Measurements from ENCODE around the gene UBE3C.
A peak's percentile ranks its signal among the peaks of the same experiment; 100 is the strongest.
"Not testable (repeated sequence)": the region's sequence is repeated elsewhere in the genome, so short reads cannot be mapped to it uniquely, and the experiment has no call there.

Gene UBE3C

DNA sequence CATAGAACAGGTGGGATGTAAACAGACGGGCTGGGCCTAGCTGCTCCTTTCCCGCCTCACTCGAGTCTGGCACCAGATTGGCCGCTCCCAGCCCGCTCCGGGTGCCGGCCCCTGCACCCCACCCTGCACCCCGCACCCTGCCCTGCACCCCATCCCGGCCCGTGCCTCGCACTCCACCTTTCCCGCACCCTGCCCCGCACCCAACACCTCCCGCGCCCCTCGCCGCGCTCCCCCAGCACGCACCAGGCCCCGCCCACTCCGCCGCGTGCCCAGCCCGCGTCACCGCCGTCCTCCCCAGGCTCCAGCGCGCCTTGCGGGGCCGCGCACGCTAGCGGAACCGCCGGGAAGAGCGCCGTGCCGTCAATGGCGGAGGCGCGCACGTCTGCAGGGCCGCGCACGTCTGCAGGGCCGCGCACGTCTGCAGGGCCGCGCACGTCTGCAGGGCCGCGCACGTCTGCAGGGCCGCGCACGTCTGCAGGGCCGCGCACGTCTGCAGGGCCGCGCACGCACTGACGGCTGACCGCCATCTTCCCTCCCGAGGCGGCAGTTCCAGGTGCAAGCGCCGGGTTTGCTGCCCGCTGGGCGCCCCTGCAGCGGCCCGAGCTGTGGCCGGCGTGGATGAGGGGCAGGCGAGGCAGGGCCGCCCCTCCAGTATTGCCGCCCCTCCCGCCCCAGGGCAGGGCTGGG lies at the start of gene UBE3C:
Gene UBE3C, plus strand, starts transcription at position 503 of the 687 bp plus-strand sequence. CDS start 347 bp downstream, outside the sequence.
- Histone ChIP-seq H3K36me3 (ENCODE audit: control insufficient read depth, insufficient read depth, low read length, severe bottlenecking) (peaks cover 15% of the 10 kb centered on the region), H3K4me3 (ENCODE audit: low read length) (peak within 1 kb of the TSS; percentile 98), H3K27me3 (replicated peaks; ENCODE audit: control insufficient read depth, insufficient read depth, low read length) (no peaks in the 10 kb centered on the region), H3K9ac (ENCODE audit: low read length) (peak within 1 kb of the TSS; percentile 93), H3K4me1 (ENCODE audit: control insufficient read depth, insufficient read depth, low read length) (peaks cover 29% of the 10 kb centered on the region), H3K9me3 (ENCODE audit: control insufficient read depth, low read length) (no peaks in the 10 kb centered on the region)
- DNase-seq (ENCODE audit: low read depth) = peak; percentile 97

DNA sequence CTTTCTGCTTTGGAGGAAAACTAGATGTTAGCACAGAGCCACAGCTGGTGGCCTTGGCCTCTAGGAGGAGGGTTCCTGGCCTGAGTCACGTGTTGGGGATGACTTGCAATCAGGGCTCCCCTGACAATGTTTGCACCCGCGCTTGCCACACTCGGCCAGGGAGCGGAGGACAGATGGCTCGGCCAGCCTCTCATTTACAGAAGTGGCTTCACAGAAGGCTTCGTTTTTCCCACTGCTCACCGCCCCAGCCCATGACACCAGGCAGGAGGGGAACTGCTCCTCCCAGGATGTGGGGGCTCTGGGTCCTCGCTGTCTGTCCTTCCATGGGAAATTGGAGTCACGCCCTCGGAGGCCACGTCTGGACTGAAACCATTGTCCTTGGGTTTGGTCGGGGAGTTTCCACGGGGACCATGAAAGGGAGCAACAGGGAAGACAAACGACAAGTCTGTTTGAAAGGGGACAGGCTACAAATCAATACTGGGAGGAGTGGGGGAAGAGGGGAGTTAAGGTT lies 49.6 kb upstream of the UBE3C start:
- Histone ChIP-seq H3K9me3 (ENCODE audit: control insufficient read depth, low read length) (peaks cover 29% of the 10 kb centered on the region), H3K4me3 (ENCODE audit: low read length) (no peak overlapping the region), H3K9ac (ENCODE audit: low read length) (no peak overlapping the region), H3K4me1 (ENCODE audit: control insufficient read depth, insufficient read depth, low read length) (no peaks in the 10 kb centered on the region), H3K36me3 (ENCODE audit: control insufficient read depth, insufficient read depth, low read length, severe bottlenecking) (no peaks in the 10 kb centered on the region), H3K27me3 (replicated peaks; ENCODE audit: control insufficient read depth, insufficient read depth, low read length) (peaks cover 25% of the 10 kb centered on the region)
- DNase-seq (ENCODE audit: low read depth) = no peak

DNA sequence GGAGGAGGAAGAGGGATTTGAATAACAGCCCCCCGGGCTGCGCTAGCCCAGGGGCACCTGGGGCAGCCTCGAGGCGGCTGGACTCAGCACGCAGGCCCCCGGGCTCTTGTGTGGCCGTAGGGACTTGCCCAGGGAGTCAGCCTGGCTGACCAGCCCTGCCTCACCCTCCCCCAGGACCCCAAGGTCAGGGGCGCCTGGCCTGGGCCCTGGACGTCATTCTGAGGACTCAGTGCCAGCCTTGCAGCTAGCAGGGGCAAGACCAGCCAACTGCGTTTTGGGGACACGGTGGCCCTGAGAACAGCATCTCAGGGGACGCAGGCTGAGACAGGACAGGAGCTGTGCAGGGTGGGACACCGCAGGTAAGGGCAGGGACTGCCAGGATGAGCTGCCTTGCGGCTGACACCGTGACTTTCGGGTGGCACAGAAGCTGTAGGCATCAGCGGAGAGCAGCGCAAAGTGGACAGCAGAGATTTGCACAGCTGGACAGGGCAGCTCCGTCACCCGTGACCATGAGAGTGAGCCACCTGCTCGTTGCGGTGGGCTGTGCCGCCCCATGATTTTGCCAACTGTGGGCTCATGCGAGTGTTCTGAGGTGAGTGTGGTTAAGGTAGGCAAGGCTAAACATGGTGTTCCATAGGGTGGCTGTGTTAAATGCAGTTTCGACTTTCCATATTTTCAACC lies 48.1 kb upstream of the UBE3C start:
- Histone ChIP-seq H3K36me3 (ENCODE audit: control insufficient read depth, insufficient read depth, low read length, severe bottlenecking) (no peaks in the 10 kb centered on the region), H3K9me3 (ENCODE audit: control insufficient read depth, low read length) (peaks cover 22% of the 10 kb centered on the region), H3K4me1 (ENCODE audit: control insufficient read depth, insufficient read depth, low read length) (no peaks in the 10 kb centered on the region), H3K4me3 (ENCODE audit: low read length) (no peak overlapping the region), H3K27me3 (replicated peaks; ENCODE audit: control insufficient read depth, insufficient read depth, low read length) (peaks cover 28% of the 10 kb centered on the region), H3K9ac (ENCODE audit: low read length) (no peak overlapping the region)
- DNase-seq (ENCODE audit: low read depth) = no peak

GRCh38 chr7:157096286-157097055 lies 42.3 kb upstream of the UBE3C start:
- peaks cover 22% of the 10 kb centered on the region for H3K27me3 ChIP-seq (replicated peaks; ENCODE audit: control insufficient read depth, insufficient read depth, low read length)
- no peaks in the 10 kb centered on the region for H3K36me3 ChIP-seq (ENCODE audit: control insufficient read depth, insufficient read depth, low read length, severe bottlenecking)
- DNase-seq (ENCODE audit: low read depth) = no peak
- peaks cover 19% of the 10 kb centered on the region for H3K9me3 ChIP-seq (ENCODE audit: control insufficient read depth, low read length)
- H3K4me1 ChIP-seq (ENCODE audit: control insufficient read depth, insufficient read depth, low read length) = peaks cover 4% of the 10 kb centered on the region
- peak overlapping the region; percentile 62 for H3K4me3 ChIP-seq (ENCODE audit: low read length)
- H3K9ac ChIP-seq (ENCODE audit: low read length) = no peak overlapping the region

DNA sequence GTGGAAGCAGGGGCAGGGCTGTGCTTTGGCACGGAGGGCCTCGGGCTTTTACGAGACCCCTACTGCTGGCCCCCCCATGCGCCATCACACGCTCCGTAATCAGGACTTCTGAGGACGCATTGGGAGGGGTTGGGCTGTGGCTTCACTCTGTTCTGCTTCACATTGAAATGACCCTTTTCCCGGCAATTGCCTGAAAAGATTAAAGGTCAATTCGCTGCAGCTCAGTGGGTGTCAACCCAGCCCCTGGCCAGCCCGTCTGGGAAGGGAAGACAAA lies 41.7 kb upstream of the UBE3C start:
- Histone ChIP-seq H3K36me3 (ENCODE audit: control insufficient read depth, insufficient read depth, low read length, severe bottlenecking) (no peaks in the 10 kb centered on the region), H3K27me3 (replicated peaks; ENCODE audit: control insufficient read depth, insufficient read depth, low read length) (peaks cover 22% of the 10 kb centered on the region), H3K4me3 (ENCODE audit: low read length) (no peak overlapping the region), H3K9me3 (ENCODE audit: control insufficient read depth, low read length) (peaks cover 19% of the 10 kb centered on the region), H3K4me1 (ENCODE audit: control insufficient read depth, insufficient read depth, low read length) (peaks cover 4% of the 10 kb centered on the region), H3K9ac (ENCODE audit: low read length) (no peak overlapping the region)
- no peak for DNase-seq (ENCODE audit: low read depth)

DNA sequence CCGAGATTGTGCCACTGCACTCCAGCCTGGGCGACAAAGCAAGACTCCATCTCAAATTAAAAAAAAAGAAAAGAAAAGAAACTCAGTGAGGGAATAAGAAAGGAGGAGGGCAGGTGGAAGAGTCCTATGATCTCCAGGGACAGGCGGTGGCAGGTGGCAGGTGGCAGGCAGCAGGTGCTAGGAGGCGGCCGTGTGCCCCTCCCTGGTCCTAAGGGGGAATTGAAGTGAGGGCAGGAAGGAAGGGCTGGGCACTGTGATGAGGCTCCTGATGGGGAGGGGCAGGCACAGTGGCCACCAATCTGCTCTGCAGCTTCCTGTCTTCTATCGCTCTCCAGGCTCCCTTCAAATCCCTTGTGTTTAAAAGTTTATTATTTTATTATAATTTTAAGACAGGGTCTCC lies 41.2 kb upstream of the UBE3C start:
- Histone ChIP-seq H3K27me3 (replicated peaks; ENCODE audit: control insufficient read depth, insufficient read depth, low read length) (peaks cover 22% of the 10 kb centered on the region), H3K9me3 (ENCODE audit: control insufficient read depth, low read length) (peaks cover 15% of the 10 kb centered on the region), H3K4me3 (ENCODE audit: low read length) (no peak overlapping the region), H3K36me3 (ENCODE audit: control insufficient read depth, insufficient read depth, low read length, severe bottlenecking) (no peaks in the 10 kb centered on the region), H3K4me1 (ENCODE audit: control insufficient read depth, insufficient read depth, low read length) (peaks cover 4% of the 10 kb centered on the region), H3K9ac (ENCODE audit: low read length) (no peak overlapping the region)
- DNase-seq (ENCODE audit: low read depth) = no peak

- not testable (repeated sequence) for H3K4me3 ChIP-seq (ENCODE audit: low read length); H3K36me3 ChIP-seq (ENCODE audit: control insufficient read depth, insufficient read depth, low read length, severe bottlenecking); H3K9ac ChIP-seq (ENCODE audit: low read length); H3K9me3 ChIP-seq (ENCODE audit: control insufficient read depth, low read length); DNase-seq (ENCODE audit: low read depth); H3K4me1 ChIP-seq (ENCODE audit: control insufficient read depth, insufficient read depth, low read length)
- H3K27me3 ChIP-seq (replicated peaks; ENCODE audit: control insufficient read depth, insufficient read depth, low read length) = peaks cover 20% of the 10 kb centered on the region
Measured at GRCh38 chr7:157100005-157100404, 38.7 kb upstream of the UBE3C start.

DNA sequence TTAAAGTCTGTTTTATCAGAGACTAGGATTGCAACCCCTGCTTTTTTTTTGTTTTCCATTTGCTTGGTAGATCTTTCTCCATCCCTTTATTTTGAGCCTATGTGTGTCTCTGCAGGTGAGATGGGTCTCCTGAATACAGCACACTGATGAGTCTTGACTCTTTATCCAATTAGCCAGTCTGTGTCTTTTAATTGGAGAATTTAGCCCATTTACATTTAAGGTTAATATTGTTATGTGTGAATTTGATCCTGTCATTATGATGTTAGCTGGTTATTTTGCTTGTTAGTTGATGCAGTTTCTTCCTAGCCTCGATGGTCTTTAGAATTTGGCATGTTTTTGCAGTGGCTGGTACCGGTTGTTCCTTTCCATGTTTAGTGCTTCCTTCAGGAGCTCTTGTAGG lies 35.1 kb upstream of the UBE3C start:
- not testable (repeated sequence) for H3K9ac ChIP-seq (ENCODE audit: low read length); H3K4me3 ChIP-seq (ENCODE audit: low read length); H3K4me1 ChIP-seq (ENCODE audit: control insufficient read depth, insufficient read depth, low read length); H3K36me3 ChIP-seq (ENCODE audit: control insufficient read depth, insufficient read depth, low read length, severe bottlenecking); H3K27me3 ChIP-seq (replicated peaks; ENCODE audit: control insufficient read depth, insufficient read depth, low read length); DNase-seq (ENCODE audit: low read depth)
- H3K9me3 ChIP-seq (ENCODE audit: control insufficient read depth, low read length) = peaks cover 19% of the 10 kb centered on the region

DNA sequence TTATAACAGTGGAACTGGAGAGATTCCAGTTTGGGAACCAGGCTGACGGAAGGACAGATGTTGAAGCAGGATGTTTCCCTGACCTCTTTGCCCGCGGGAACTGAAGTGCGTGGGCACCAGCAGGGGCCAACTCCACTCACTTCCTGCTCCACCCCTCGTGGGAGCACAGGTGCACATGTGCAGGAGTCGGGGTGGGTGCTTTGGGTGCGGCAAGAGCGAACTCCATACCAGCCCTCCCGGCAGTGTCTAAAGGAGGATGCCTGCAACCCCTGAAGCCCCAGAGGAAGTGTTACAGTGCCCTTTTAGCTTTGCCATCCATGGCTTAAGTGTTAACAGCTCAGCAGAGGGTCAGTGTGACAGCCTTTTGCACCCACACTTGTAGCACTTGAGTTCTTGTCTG lies 27.4 kb upstream of the UBE3C start:
- Histone ChIP-seq H3K9ac (ENCODE audit: low read length) (no peak overlapping the region), H3K9me3 (ENCODE audit: control insufficient read depth, low read length) (peaks cover 30% of the 10 kb centered on the region), H3K27me3 (replicated peaks; ENCODE audit: control insufficient read depth, insufficient read depth, low read length) (peaks cover 9% of the 10 kb centered on the region), H3K4me3 (ENCODE audit: low read length) (no peak overlapping the region), H3K36me3 (ENCODE audit: control insufficient read depth, insufficient read depth, low read length, severe bottlenecking) (no peaks in the 10 kb centered on the region), H3K4me1 (ENCODE audit: control insufficient read depth, insufficient read depth, low read length) (no peaks in the 10 kb centered on the region)
- DNase-seq (ENCODE audit: low read depth) = no peak

GRCh38 chr7:157112706-157113105 lies 26.0 kb upstream of the UBE3C start:
- no peak for DNase-seq (ENCODE audit: low read depth)
- Histone ChIP-seq H3K9me3 (ENCODE audit: control insufficient read depth, low read length) (peaks cover 24% of the 10 kb centered on the region), H3K36me3 (ENCODE audit: control insufficient read depth, insufficient read depth, low read length, severe bottlenecking) (no peaks in the 10 kb centered on the region), H3K9ac (ENCODE audit: low read length) (no peak overlapping the region), H3K4me3 (ENCODE audit: low read length) (no peak overlapping the region), H3K27me3 (replicated peaks; ENCODE audit: control insufficient read depth, insufficient read depth, low read length) (peaks cover 9% of the 10 kb centered on the region), H3K4me1 (ENCODE audit: control insufficient read depth, insufficient read depth, low read length) (no peaks in the 10 kb centered on the region)

GRCh38 chr7:157113607-157114006 lies 25.1 kb upstream of the UBE3C start:
- Histone ChIP-seq H3K27me3 (replicated peaks; ENCODE audit: control insufficient read depth, insufficient read depth, low read length) (peaks cover 9% of the 10 kb centered on the region), H3K4me3 (ENCODE audit: low read length) (no peak overlapping the region), H3K9me3 (ENCODE audit: control insufficient read depth, low read length) (peaks cover 15% of the 10 kb centered on the region), H3K9ac (ENCODE audit: low read length) (no peak overlapping the region), H3K36me3 (ENCODE audit: control insufficient read depth, insufficient read depth, low read length, severe bottlenecking) (no peaks in the 10 kb centered on the region), H3K4me1 (ENCODE audit: control insufficient read depth, insufficient read depth, low read length) (no peaks in the 10 kb centered on the region)
- no peak for DNase-seq (ENCODE audit: low read depth)

Data from adipocyte (in vitro differentiated cells).